ENCODE results near the gene SP9. TPM values are rescaled to one million over a fixed set of nuclear protein-coding genes. Genes with fewer than 3 reads are reported as not detected.
A peak's percentile ranks its signal among the peaks of the same experiment; 100 is the strongest.

Gene SP9
- total RNA-seq, 5 donors from 2014 or later (not counting 1 experiment from before 2014, with no cell fraction given), result not detected

- H3K4me1 Mint-ChIP-seq, result peaks cover 31 to 41% (median 38%) of the 10 kb centered on the region in 3 donors
- H3K4me1 ChIP-seq (ENCODE audit: control insufficient read depth in 1 of 2, extremely low read depth in 1 of 2, insufficient read depth in 2 of 2, low read length in 2 of 2), result peaks cover 15 to 42% of the 10 kb centered on the region in 2 experiments
- H3K9me3 ChIP-seq, result no peaks in the 10 kb centered on the region
- H3K9me3 Mint-ChIP-seq, result no peaks in the 10 kb centered on the region
- H3K36me3 ChIP-seq (ENCODE audit: control insufficient read depth in 2 of 2, extremely low read depth in 1 of 2, insufficient read depth in 1 of 2, low read length in 1 of 2), result peaks cover 0 to under 1% of the 10 kb centered on the region in 2 donors
- H3K36me3 Mint-ChIP-seq, result peaks cover 6% of the 10 kb centered on the region
- H3K27ac Mint-ChIP-seq, result no peak overlapping the region
- peaks cover 33 to 54% of the 10 kb centered on the region in 2 experiments for H3K27me3 ChIP-seq (replicated peaks in 1 of 2; ENCODE audit: control insufficient read depth in 2 of 2, extremely low read depth in 1 of 2, insufficient read depth in 2 of 2, low read length in 1 of 2)
- WGBS (ENCODE audit: insufficient coverage), result 22% methylated on average over 1 of the region's 6 CpGs
- peaks cover 51 to 55% of the 10 kb centered on the region in 2 donors for H3K27me3 Mint-ChIP-seq
- peak overlapping the region in 1 of 3 donors; percentile 40 for H3K4me3 Mint-ChIP-seq
- ChIA-PET CTCF (interaction anchor here in 1 of 2 donors (0.6 kb wide), 1 partner anchor 117 kb away, joined by 3 read pairs; no protein-coding TSS in a partner anchor), POLR2A (no interaction called here)
- H3K27ac ChIP-seq (ENCODE audit: low read length), result no peak overlapping the region
- ATAC-seq (replicated peaks in 1 of 4) (no peak), DNase-seq (no peak)
- peak overlapping the region in 1 of 2 donors; percentile 27 for H3K4me3 ChIP-seq (ENCODE audit: control insufficient read depth in 1 of 2, extremely low read depth in 1 of 2, low read length in 1 of 2)
Observed at GRCh38 chr2:174343343-174343622, 8.5 kb downstream of the SP9 start.

DNA sequence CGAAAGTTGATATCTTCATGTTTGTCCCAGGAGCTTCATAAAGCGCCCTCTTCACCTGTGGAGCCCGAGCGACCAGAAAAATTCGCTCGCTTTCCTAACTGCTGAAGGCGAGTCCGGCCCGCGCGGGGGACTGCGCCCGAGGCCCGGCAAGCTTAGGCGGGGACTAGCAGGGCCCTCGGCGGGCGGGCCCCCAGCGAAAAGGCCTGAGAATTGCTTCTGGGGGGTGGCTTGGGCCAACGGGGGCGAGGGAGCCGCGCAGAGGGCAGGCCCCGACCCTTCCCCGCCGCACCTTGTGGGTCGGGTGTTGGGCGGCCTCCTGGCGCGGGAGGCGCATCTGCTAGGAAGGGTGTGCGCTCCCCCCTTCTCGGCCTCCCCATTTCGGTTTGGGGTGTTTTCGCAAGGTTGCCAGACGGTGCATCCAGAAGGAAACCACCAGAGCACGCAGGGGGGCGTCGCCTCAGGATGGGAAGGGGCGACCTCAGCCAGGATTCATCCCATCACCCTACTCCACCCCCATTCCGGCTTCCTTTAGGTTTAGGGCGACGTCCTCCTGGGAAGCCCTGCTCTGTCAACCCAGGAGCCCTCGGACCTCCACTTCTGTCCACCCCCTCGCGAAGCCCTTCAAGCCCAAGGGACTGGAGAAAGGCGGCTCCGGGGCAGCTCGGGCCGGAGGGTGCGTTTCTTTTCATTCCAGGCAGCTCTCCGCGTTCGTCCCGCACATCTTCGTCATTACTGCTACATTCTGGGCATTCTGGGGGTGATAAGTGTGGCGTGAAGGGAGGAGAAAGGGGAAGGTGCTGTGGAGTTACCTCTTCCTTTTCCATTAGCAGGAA, 9.1 kb downstream of the SP9 start:
- 13% methylated on average over 36 of the region's 57 CpGs for WGBS (ENCODE audit: insufficient coverage)
- peaks cover 11% of the 10 kb centered on the region for H3K36me3 Mint-ChIP-seq
- ChIA-PET POLR2A (no interaction called here), CTCF (interaction anchor here (0.5 to 1.3 kb wide), 10 partner anchors 15 to 1317 kb away, joined by 3 to 6 read pairs (median 4); no protein-coding TSS in a partner anchor)
- H3K27ac Mint-ChIP-seq, result peak overlapping the region in 1 of 2 donors; percentile 19
- H3K4me3 Mint-ChIP-seq, result peak overlapping the region in 1 of 3 donors; percentile 46
- peaks cover 31 to 41% (median 38%) of the 10 kb centered on the region in 3 donors for H3K4me1 Mint-ChIP-seq
- H3K27me3 ChIP-seq (replicated peaks in 1 of 2; ENCODE audit: control insufficient read depth in 2 of 2, extremely low read depth in 1 of 2, insufficient read depth in 2 of 2, low read length in 1 of 2), result peaks cover 30 to 54% of the 10 kb centered on the region in 2 experiments
- no peak overlapping the region for H3K27ac ChIP-seq (ENCODE audit: low read length)
- peaks cover 0 to 6% of the 10 kb centered on the region in 2 donors for H3K36me3 ChIP-seq (ENCODE audit: control insufficient read depth in 2 of 2, extremely low read depth in 1 of 2, insufficient read depth in 1 of 2, low read length in 1 of 2)
- DNase-seq (peak in 1 of 35 experiments; percentile 32), ATAC-seq (replicated peaks in 1 of 4) (no peak)
- H3K4me1 ChIP-seq (ENCODE audit: control insufficient read depth in 1 of 2, extremely low read depth in 1 of 2, insufficient read depth in 2 of 2, low read length in 2 of 2), result peaks cover 15 to 42% of the 10 kb centered on the region in 2 experiments
- peak overlapping the region in 1 of 2 donors; percentile 27 for H3K4me3 ChIP-seq (ENCODE audit: control insufficient read depth in 1 of 2, extremely low read depth in 1 of 2, low read length in 1 of 2)
- H3K27me3 Mint-ChIP-seq, result peaks cover 51 to 55% of the 10 kb centered on the region in 2 donors
- H3K9me3 ChIP-seq, result no peaks in the 10 kb centered on the region
- no peaks in the 10 kb centered on the region for H3K9me3 Mint-ChIP-seq

DNA sequence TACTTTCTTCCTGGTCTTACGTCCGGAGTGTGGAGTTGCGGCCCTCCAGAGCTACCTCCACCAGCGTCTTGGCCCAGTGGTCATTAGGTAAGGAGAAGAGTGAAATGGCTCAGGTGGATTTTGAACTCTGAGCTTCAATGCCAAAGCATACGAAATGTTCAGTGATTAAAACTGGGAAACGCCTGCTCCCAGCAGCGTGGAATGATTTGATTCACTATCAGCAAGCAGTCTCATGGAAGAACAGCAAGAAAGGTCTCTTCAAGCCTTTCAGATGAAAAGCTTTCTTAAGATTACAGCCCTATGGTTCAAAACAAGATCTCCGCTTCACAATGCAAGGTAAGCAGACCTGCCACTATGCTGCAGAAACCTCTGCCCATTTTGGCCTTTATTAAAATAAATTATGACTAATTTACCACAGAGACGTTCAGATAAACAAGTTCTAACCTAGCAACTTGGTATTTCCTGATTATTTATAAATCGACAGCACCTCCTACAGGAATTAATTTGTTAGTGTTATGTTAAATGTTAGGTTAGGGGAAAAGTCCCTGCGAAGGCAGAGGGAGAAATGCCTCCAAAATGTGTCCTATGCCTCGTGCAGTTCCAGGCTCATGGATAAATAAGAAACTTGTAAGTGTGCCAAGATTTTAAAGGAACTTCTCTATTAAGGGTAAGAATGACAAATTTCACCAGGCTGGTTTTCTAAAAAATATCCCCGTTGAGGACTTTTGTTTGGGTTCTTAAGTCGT, 10.1 kb downstream of the SP9 start:
- Histone ChIP-seq H3K36me3 (ENCODE audit: control insufficient read depth in 2 of 2, extremely low read depth in 1 of 2, insufficient read depth in 1 of 2, low read length in 1 of 2) (peaks cover 0 to 10% of the 10 kb centered on the region in 2 donors), H3K9me3 (no peaks in the 10 kb centered on the region), H3K4me1 (ENCODE audit: control insufficient read depth in 1 of 2, extremely low read depth in 1 of 2, insufficient read depth in 2 of 2, low read length in 2 of 2) (peaks cover 15 to 40% of the 10 kb centered on the region in 2 experiments), H3K4me3 (ENCODE audit: control insufficient read depth in 1 of 2, extremely low read depth in 1 of 2, low read length in 1 of 2) (no peak overlapping the region), H3K27me3 (replicated peaks in 1 of 2; ENCODE audit: control insufficient read depth in 2 of 2, extremely low read depth in 1 of 2, insufficient read depth in 2 of 2, low read length in 1 of 2) (peaks cover 23 to 48% of the 10 kb centered on the region in 2 experiments), H3K27ac (ENCODE audit: low read length) (no peak overlapping the region)
- WGBS (ENCODE audit: insufficient coverage), result 48% methylated on average over 8 of the region's 14 CpGs
- POLR2A ChIA-PET, result no interaction called here
- ATAC-seq (replicated peaks in 1 of 4), result no peak
- Mint-ChIP-seq H3K36me3 (peaks cover 14% of the 10 kb centered on the region), H3K4me3 (no peak overlapping the region), H3K27me3 (peaks cover 42 to 45% of the 10 kb centered on the region in 2 donors), H3K27ac (peak overlapping the region in 1 of 2 donors; percentile 21), H3K9me3 (no peaks in the 10 kb centered on the region), H3K4me1 (peaks cover 31 to 39% (median 36%) of the 10 kb centered on the region in 3 donors)
- DNase-seq, result peak in 1 of 35 experiments; percentile 58
- CTCF ChIA-PET, result interaction anchor here (0.5 to 1.3 kb wide), 9 partner anchors 14 to 1318 kb away, joined by 3 to 6 read pairs (median 4); no protein-coding TSS in a partner anchor

DNA sequence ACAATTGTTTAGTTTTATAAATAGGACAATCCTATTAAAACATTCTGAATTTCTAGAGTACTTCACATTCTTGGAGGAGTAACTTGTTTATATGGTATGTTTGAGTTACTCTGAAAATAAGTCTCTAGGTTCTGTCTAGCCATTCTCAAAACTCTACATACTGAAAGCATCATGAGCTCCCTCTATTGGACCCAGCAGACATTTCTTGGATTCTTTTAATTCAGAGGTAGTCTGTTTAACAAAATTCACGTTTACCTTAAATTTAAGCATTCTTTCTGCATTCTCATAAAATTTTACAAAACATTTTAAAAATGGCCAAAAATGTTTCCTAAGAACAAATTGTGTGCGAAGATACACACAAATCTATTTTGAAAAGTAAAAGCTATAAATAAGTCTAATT, 15.3 kb downstream of the SP9 start:
- Histone ChIP-seq H3K4me1 (ENCODE audit: control insufficient read depth in 1 of 2, extremely low read depth in 1 of 2, insufficient read depth in 2 of 2, low read length in 2 of 2) (no peaks in the 10 kb centered on the region), H3K27me3 (replicated peaks in 1 of 2; ENCODE audit: control insufficient read depth in 2 of 2, extremely low read depth in 1 of 2, insufficient read depth in 2 of 2, low read length in 1 of 2) (peaks cover 2 to 6% of the 10 kb centered on the region in 2 experiments), H3K36me3 (ENCODE audit: control insufficient read depth in 2 of 2, extremely low read depth in 1 of 2, insufficient read depth in 1 of 2, low read length in 1 of 2) (peaks cover 0 to 19% of the 10 kb centered on the region in 2 donors), H3K9me3 (no peaks in the 10 kb centered on the region), H3K4me3 (ENCODE audit: control insufficient read depth in 1 of 2, extremely low read depth in 1 of 2, low read length in 1 of 2) (no peak overlapping the region), H3K27ac (ENCODE audit: low read length) (no peak overlapping the region)
- no CpG with 5 or more reads among the region's 2 CpGs for WGBS (ENCODE audit: insufficient coverage)
- ChIA-PET POLR2A (interaction anchor here in 1 of 2 donors (0.6 to 0.9 kb wide), 2 partner anchors 9 to 960 kb away, joined by 3 read pairs; no protein-coding TSS in a partner anchor), CTCF (interaction anchor here (0.6 to 1.8 kb wide), 5 partner anchors 9 to 950 kb away, joined by 3 to 11 read pairs (median 4); no protein-coding TSS in a partner anchor)
- H3K4me3 Mint-ChIP-seq, result no peak overlapping the region
- peaks cover 2% of the 10 kb centered on the region in 3 donors for H3K4me1 Mint-ChIP-seq
- ATAC-seq (replicated peaks in 1 of 4) (no peak), DNase-seq (peak in 1 of 35 experiments; percentile 14)
- H3K9me3 Mint-ChIP-seq, result no peaks in the 10 kb centered on the region
- H3K27me3 Mint-ChIP-seq, result peaks cover 6 to 7% of the 10 kb centered on the region in 2 donors
- no peak overlapping the region for H3K27ac Mint-ChIP-seq
- H3K36me3 Mint-ChIP-seq, result peaks cover 30% of the 10 kb centered on the region

DNA sequence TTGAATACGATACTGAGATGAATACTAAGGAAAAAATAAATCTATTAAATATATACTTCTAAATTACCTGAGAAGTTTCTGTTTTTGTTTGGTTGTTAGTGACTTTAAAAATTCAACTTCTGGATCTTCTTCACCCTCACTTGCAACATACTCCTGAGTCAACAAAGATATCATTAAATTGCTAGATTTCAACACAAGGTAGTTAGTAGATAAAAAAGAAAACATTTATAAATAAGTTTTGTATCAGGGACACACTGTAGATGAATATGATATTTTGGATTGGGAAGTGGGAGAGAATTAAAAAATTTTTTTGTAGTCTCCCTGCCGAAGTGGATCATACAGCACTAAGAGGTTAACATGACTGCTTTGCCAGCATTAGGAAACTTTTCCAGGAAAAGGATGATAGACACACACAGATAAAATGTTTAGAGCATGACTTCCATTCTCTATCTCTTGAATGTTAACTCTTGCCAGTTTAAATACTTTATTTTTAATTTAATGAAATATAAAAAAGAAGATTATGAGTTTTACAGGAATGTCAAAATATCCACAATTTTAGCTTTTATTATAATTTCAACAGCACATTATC, 15.9 kb downstream of the SP9 start:
- CTCF ChIA-PET, result interaction anchor here (0.6 to 1.8 kb wide), 4 partner anchors 9 to 951 kb away, joined by 3 to 11 read pairs (median 4); no protein-coding TSS in a partner anchor
- no peak overlapping the region for H3K4me3 ChIP-seq (ENCODE audit: control insufficient read depth in 1 of 2, extremely low read depth in 1 of 2, low read length in 1 of 2)
- H3K27ac ChIP-seq (ENCODE audit: low read length), result no peak overlapping the region
- no peaks in the 10 kb centered on the region for H3K4me1 Mint-ChIP-seq
- no peak for DNase-seq
- H3K27me3 ChIP-seq (replicated peaks in 1 of 2; ENCODE audit: control insufficient read depth in 2 of 2, extremely low read depth in 1 of 2, insufficient read depth in 2 of 2, low read length in 1 of 2), result no peaks in the 10 kb centered on the region
- ATAC-seq (replicated peaks in 1 of 4), result no peak
- H3K36me3 ChIP-seq (ENCODE audit: control insufficient read depth in 2 of 2, extremely low read depth in 1 of 2, insufficient read depth in 1 of 2, low read length in 1 of 2), result peaks cover 0 to 19% of the 10 kb centered on the region in 2 donors
- peaks cover 32% of the 10 kb centered on the region for H3K36me3 Mint-ChIP-seq
- H3K4me1 ChIP-seq (ENCODE audit: control insufficient read depth in 1 of 2, extremely low read depth in 1 of 2, insufficient read depth in 2 of 2, low read length in 2 of 2), result no peaks in the 10 kb centered on the region
- POLR2A ChIA-PET, result interaction anchor here in 1 of 2 donors (0.9 kb wide), 1 partner anchor 8 kb away, joined by 3 read pairs; no protein-coding TSS in a partner anchor
- H3K4me3 Mint-ChIP-seq, result no peak overlapping the region
- H3K9me3 ChIP-seq, result no peaks in the 10 kb centered on the region
- H3K27ac Mint-ChIP-seq, result no peak overlapping the region
- WGBS (ENCODE audit: insufficient coverage), result no CpG with 5 or more reads among the region's 2 CpGs
- H3K27me3 Mint-ChIP-seq, result peaks cover 1 to 3% of the 10 kb centered on the region in 2 donors
- no peaks in the 10 kb centered on the region for H3K9me3 Mint-ChIP-seq

All from T-cell (primary cell).